GM18517 (cell line): ENCODE results near the gene MEMO1.
"Not testable (repeated sequence)": the region's sequence is repeated elsewhere in the genome, so short reads cannot be mapped to it uniquely, and the experiment has no call there.

ENCODE experiments used
- ATAC-seq: cut with Tn5 transposase; IDR thresholded peaks from one replicate; pipeline ENCODE4 v1.9.1; 2021; ENCODE audit warnings: mild to moderate bottlenecking, moderate library complexity; ENCODE audit not compliant: unreplicated experiment

The MEMO1 gene

DNA sequence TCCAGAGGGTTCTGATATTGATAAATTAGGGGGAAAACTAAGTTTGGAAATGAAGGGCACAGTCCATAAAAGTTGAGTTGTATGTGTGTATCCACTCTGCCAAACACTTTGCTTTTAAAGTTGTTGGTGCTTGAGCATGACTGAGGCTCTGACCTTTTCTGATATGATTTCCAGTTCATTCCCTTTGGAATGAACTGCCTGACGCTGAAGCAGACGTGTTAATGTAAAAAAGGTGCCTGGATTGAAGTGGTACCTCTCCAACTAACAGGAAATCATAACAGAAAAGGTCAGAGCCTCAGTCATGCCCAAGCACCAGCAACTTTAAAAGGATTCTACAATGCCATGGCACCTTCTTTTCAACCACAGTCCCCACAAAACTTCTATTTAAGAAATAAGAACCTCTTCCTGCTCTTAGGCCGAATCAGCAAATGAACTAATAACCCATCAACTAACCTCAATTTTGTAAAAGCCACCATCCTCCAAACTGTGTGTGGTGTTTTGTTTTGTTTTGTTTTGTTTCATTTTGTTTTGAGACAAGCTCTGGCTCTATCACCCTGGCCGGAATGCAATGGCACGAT, 52.6 kb downstream of the MEMO1 start:
- ATAC-seq: no peak

DNA sequence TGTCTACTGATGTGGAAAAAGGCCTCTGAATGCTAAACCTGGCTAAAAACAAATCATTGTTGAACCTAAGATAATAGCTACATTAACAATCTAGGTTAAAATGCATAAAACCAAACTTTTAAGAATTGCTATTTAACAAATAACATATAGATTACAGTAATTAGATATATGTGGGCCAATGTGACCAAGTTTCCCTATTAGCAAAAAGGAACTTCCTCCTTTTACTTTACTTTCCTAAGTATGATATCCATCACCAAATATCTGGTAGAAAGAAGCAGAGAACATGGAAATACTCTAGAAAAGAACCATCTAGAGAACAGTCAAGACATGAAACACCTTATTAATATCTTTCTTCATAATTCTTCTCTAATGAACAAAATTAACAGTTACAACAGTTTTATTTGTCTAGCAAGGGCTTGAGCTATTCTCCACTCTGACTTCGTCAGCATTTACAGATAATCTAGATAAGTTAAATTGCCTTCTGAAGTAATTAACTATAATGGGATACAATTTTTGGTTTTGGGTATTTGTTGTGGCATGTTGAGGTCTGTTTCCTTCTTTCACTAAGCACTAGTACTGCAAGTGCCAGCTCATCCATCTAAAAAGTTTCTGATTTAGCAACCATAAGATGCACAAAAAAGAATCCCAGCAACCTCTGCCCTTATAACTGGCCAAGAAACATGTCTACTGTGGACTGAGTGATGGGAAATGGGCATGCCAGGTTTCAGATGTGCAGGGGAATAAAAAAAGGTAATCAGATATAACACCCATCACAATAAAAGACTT, 53.3 kb downstream of the MEMO1 start:
- no peak for ATAC-seq

GRCh38 chr2:31956934-31957333, 53.9 kb downstream of the MEMO1 start:
- ATAC-seq: not testable (repeated sequence)

GRCh38 chr2:31956312-31956711, 54.5 kb downstream of the MEMO1 start:
- no peak for ATAC-seq

GRCh38 chr2:31953095-31953494, 57.7 kb downstream of the MEMO1 start:
- ATAC-seq: not testable (repeated sequence)

GRCh38 chr2:31950946-31951562, 59.8 kb downstream of the MEMO1 start:
- ATAC-seq: no peak

GRCh38 chr2:31947871-31948270, 62.9 kb downstream of the MEMO1 start:
- no peak for ATAC-seq

DNA sequence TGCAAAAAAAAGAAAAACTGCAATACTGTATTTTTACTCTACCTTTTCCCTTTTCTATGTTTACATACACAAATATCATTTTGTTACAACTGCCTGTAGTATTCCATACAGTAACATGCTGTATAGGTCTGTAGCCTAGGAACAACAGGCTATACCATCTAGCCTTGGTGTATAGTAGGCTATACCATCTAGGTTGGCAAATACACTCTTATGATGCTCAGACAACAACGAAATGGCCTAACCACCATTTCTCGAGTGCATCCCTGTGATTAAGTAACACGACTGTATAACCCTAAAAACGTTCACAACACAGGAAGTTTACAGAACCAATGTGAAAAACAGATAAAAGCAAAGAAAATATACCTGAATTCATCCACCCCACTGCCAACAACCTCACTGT, 64.0 kb downstream of the MEMO1 start:
- no peak for ATAC-seq

DNA sequence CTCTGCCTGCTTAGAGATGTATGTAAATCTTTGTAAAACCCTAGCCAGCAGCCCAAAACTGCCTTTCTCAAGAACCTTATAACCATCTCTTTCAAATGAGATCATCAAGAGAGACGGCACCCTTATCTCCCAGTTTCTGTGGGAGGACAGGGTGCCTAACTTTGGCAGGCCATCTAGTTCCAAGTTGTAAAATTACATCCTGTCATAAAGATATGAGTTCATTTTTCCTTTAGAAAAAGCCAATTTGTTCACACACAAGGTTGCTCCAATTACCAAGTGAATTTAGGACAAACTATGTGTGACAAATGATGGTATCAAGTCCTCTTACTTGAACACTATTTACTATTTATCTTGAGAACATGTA, 65.3 kb downstream of the MEMO1 start:
- no peak for ATAC-seq

DNA sequence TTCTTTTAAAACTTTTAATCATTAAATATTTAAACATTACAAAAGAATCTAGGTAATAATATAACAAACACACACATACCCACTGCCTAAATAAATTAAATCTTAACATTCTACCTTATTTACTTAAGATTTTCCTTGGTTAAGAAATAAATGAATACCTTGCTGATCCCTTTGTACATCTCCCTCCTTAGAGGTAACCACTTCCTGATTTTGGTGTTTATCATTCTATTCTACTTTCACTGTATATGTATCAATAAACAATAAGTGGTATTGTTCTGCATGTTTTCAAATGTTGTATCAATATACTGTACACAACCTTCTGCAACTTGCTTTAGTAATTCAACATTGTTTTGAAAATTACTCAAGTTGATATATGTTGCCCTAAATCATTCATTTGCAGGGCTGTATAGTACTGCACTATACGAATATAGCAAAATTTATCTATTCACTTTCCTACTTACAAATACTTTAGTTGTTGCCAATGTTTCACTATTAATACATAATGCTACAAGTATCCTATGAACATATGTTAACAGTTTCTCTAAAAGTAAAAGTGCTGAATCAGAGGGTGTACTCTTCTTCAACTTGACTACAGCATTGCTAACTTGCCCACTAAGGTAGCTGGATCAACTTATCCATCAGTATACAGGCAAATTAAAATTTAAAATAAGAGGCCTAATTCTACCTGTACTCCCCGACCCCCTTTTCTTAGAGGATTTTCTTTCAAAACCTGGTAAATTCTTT, 65.8 kb downstream of the MEMO1 start:
- ATAC-seq: no peak

- ATAC-seq: no peak
Measured at GRCh38 chr2:31943636-31944225, 67.1 kb downstream of the MEMO1 start.

DNA sequence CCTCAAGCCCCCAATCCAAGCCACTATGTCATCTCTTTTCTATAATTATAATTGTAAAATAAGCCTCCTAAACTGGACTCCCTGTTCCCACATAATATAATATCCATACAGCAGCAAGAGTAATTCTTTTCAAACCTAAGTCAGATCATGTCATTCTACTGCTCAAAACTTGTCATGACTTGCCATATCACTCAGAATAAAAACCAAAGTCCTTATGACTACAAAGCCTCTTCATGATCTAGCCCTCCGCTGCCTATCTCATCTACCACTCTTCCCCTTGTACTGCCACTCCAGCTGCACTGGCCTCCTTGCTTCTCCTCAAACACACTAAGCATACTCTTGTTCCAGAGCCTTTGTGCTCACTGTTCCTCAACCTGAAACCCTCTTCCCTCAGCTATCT, 69.9 kb downstream of the MEMO1 start:
- ATAC-seq: no peak

DNA sequence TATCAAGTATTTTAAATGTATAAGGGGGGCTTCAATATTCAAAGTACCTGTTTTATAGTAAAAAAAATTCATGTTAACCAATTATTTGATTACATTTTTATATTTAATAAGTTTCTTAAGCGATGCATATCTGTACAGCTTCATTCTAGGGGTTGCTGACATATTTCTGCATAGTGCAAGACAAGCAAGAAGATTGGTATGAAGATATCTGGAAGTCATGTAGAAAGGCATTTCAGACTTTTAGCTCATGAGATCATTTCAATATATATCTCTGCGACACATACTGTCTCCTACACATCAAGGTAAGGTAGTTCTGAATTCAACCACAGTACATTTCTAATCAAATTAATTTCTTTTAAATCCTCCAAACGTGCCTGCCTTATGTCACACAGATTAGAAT, 73.1 kb downstream of the MEMO1 start:
- ATAC-seq: no peak

DNA sequence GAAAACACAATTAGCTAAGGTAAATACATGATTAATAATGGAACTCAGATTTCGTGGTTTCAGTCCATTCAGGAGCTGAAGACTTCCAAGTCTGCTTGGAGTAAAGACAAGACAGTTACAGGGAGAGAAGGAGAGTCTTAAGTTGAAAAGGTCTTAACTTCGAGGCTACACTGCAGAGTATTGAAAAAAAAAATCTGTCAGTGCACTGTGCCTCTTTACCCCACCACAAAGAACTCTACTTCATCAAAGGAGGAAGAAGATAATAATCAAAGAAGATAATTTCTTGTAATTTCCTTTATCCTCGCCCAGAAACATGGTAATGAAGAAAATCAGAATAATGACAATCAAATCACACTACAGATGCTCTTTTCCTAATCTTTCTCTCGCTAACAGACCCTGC, 75.4 kb downstream of the MEMO1 start:
- ATAC-seq: no peak

DNA sequence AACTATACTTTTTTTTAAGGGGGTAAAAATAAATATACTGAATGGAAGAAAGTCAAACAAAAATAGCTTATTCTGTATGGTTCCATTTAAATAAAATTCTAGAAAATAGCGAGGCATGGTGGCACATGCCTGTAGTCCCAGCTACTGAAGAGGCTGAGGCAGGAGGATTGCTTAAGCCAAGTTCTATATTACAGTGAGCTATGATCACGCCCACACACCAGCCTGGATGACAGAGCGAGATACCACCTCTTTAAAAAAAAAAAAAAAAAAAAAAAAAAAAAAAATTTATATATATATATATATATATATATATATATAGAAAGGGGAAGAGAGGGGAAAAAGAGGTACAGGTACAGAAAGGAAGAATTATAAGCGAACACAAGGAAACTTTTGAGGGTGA, 77.7 kb downstream of the MEMO1 start:
- no peak for ATAC-seq

GRCh38 chr2:31932589-31932988, 78.2 kb downstream of the MEMO1 start:
- ATAC-seq: no peak

DNA sequence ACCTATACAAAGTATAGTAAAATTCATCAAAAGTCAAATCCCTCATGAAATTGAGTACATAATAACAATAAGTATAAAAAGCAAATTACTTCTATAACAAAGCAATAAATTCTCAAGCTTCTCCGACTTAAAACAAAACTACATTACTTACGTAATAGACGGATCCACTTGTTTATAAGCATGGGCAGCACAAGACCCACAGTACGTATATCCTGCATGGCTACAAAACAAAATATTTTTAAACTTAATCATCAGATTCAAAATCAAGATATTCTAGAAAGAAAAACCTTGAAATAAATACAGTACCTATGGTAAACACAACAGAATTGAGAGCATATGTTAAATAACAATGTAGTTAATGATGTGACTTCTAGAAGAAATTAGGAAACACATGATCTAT, 78.9 kb downstream of the MEMO1 start:
- ATAC-seq: no peak

GRCh38 chr2:31925517-31925916, 85.3 kb downstream of the MEMO1 start:
- ATAC-seq: no peak

DNA sequence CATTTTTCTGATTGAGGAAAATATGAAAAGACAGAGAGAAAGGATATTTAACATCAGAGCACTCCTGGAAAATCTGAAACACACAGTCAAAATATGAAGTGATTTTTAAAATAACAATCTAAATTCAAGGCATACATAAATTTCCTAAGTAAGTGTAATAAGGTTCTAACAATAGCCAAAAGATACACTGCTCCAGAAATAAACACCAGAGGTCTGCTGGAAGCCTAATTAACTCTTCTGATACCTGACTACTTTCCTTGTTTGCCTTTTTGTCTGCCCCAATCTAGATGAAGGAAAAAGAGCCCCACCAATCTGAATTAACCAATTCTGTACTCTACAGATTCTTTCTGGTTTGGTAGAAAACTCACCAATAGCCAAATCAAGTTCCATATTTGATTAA, 87.1 kb downstream of the MEMO1 start:
- no peak for ATAC-seq

DNA sequence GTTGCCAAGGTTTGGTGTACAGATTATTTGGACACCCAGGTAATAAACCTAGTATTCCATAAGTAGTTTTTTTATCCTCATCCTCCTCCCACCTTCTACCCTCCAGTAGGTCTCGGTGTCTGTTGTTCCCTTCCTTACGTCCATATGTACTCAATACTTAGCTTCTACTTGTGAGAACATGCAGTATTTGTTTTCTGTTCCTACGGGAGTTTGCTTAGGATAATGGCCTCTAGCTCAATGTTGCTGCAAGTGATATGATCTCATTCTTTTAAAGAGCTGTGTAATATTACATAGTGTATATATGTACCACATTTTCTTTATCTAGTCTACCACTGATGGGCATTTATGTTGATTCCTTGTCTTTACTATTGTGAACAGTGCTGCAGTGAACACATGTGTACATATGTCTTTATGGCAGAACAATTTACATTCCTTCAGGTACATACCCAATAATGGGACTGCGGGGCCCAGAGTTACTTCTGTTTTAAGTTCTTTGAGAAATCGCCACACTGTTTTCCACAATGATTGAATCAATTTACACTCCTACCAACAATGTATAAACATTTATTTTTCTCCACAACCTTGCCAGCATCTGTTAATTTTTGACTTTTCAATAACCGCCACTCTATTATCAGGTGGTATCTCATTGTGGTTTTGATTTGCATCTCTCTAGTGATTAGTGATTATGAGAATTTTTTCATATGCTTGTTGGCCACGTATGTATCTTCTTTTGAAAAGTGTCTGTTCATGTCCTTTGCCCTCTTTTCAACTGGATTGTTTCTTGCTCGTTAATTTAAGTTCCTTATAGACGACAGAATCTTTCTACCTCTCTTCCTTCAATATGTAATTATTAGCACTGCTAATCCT, 88.0 kb downstream of the MEMO1 start:
- no peak for ATAC-seq
